GM12892 (cell line): ENCODE data around the gene TPH2.

Experiments
- POLR2A ChIP-seq: IDR thresholded peaks from 2 replicates; pipeline ENCODE4 v1.6.1; 2011; ENCODE audit warnings: low read depth, low read length, control low read depth
- POLR2AphosphoS5 ChIP-seq: IDR thresholded peaks from 2 replicates; pipeline ENCODE4 v1.6.1; 2011; ENCODE audit warnings: low read depth, low read length, control low read depth
- TAF1 ChIP-seq: IDR thresholded peaks from 2 replicates; pipeline ENCODE4 v1.6.1; 2011; ENCODE audit warnings: low read depth, mild to moderate bottlenecking, control low read depth, low read length, borderline replicate concordance

- TF ChIP-seq POLR2A (no peak), POLR2AphosphoS5 (no peak), TAF1 (no peak)
Observed at GRCh38 chr12:71954861-71955260, 16.2 kb downstream of the TPH2 start.
